NCI-H446 treated with DMSO at 0.1 percent for 48 hours (cell line): Measurements from ENCODE around the gene AXDND1.
A peak's percentile ranks its signal among the peaks of the same experiment; 100 is the strongest.
"Not testable (repeated sequence)": the region's sequence is repeated elsewhere in the genome, so short reads cannot be mapped to it uniquely, and the experiment has no call there.

Experiments used
- DNase-seq: peaks from one replicate; lab custom pipeline; 2025; lab: John Stamatoyannopoulos, UW

Gene AXDND1, protein sequence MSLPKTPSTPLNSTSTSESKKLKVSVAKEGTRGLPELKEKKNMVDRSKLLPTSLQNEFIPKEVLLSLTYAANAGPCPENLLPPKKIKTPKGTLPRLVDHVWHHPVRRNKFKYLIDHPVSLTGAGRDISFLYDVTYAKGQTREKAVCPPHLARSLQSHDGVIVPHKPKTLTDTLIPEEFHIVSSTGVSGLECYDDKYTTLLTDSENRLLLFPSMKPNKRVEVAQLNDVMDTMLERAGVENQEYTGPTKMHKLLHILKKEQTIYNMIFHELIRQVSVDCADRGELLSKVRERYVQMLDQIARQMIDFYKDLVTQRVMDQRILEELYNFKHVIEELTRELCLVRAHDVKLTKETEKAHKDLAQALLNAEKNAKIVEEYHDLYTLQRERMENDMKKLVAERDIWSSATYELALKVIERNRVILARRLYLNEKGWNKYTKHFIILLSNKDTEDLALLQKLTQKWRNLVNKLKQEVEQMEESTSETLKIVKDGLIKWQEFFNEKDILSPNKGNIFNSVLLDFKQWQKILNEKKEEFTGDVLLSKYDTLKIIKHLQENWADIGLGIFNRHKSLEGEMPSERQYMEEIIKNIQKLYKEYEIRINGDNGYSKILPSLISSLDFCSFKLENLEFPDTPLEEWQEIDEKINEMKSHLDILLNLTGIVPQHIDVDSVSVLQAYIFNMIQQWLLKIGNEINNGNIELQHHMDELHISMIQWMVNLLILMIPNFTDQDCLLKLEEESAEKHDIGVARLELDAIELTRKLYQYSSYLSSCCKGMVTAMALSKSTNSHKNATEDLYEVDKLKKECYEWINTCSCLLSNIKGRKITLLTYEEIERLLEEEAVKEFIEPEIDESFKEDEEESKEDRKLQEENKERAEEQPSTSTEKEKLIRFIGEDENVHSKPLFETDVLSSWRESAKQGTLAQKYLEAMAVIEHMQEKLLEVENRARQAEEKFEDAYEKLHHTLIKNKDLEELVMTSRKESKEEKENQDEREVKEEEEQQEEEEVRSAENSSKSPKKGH

DNA sequence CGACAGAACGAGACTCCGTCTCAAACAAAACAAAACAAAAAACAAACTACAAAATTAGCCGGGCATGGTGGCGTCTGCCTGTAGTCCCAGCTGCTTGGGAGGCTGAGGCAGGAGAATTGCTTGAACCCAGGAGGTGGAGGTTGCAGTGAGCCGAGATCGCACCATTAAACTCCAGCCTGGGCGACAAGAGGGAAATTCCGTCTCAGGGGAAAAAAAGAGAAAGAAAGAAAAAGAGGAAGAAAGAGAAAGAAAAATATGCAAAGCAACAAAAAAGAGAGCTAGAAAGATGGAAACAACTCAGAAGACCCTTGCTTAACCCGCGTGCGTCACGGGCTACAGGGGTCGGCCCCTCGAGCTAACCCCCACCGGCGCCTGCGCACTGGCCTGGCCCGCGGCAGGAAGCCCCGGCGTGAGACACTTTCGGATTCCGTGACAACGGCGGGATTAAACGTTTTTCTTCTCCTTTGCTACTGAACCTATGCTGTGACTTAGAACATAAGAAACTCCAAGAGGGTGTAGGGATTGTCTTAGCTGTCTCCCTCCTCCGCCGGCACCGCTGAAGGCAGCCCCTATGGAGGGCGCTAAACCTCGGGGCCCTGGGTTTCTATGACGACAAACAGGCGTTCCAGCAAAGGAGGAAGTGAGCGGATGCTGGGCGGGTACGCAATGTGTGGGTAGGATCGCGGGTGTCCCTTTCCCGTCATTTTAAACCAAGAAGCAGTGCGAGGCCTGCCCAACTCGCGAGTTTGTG is at the start of gene AXDND1:
TSS of gene AXDND1 (plus strand) at position 630 of the 751 bp plus-strand sequence. CDS start 539 bp downstream, outside the sequence.
- DNase-seq: peak; percentile 69

DNA sequence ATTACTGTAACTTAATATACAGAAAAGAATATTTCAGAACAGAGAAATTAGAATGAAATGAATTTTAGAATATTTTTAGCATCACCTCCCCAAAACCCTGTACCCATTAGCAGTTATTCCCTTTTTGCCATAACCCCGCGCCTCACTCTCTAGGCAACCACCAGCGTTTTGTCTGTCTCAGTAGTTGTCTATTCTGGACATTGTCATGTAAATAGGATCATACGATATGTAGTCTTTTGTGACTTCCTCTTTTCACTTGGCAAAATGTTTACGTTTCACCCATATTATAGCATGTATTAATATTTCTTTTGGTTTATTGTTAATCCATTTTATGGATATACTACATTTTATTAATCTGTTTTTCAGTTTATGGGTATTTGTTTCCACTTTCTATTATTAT is 47.3 kb upstream of the AXDND1 start:
- no peak for DNase-seq

DNA sequence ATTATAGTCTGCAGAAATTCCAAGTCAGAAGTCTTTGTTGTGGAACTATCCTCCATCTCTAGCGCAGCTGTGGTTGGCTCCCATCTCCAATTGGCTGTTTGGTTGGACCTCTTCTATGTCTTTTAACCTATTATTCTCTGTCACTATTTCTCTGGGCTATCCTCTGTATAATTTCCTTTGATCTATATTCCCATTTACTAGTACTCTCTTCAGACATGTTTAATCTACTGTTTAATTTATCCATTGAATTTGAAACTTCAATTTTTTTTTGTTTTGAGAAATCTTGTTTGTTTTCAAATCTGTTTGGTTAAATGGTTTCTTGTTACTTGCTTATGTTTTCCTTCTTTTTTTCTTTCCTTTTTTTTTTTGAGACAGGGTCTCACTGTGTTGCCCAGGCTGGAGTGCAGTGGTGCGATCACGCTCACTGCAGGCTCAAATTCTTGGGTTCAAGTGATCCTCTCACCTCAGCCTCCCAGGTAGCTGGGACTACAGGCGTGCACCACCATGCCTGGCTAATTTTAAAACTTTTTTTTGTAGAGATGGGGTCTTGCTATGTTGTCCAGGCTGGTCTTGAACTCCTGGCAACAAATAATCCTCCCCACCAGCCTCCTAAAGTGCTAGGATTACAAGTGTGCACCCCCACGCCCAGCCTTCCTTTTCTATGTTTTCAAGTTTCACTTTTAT is 44.1 kb upstream of the AXDND1 start:
- no peak for DNase-seq

DNA sequence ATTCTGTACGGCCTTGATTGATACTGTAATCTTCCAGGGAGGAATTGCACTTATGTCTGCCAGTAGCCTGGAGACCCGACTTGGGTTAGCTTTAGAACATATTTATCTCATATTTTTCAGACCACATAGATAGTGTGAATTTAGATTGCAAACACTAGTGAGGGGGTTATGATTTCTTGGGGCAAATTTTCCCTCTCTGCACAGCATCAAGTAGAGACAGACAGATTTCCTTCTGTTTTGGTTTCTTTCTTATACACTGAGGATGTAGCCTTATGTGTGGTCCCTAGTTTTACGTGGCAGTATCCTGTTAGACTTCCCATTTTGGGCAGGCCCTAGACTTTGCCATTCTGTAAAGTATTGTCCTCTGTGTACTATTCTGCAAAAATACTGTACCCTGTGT is 43.2 kb upstream of the AXDND1 start:
- no peak for DNase-seq

DNA sequence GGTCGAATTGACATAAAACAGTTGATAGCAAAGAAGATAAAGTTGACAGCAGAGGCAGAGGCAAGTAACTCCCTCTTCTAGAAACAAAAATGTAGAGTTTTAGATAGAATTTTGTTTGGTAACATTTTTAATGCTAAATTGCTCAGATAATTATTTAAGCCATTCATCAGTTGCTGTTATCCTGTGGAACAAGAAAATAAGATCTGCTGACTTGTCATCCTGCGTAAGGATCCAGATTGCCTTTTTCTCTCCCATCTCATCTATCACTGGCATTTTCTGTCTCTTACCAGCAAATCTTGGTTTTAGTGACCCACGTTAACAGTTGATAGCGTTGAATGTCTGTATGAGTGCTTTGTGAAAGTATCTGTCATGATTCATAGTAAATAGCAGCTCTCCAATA is 42.3 kb upstream of the AXDND1 start:
- no peak for DNase-seq

DNA sequence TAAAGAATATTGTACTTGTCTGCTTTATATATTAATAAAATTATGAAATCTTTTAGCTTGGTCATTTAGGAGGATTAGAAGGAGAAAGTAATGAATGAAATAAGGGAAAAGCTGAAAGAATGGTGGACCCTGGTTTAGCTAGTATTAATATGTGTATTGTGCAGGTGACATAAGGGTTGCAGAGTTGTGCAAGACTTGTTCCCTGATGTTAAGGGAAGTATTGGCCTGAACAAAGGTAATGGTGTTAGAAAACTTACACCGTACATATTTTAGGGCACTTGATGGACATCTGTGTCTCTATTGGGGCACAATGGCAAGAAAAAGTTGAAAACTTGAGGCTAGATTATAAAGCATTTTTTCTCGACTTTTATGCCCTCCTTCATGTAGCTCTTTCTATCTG is 39.9 kb upstream of the AXDND1 start:
- no peak for DNase-seq

DNA sequence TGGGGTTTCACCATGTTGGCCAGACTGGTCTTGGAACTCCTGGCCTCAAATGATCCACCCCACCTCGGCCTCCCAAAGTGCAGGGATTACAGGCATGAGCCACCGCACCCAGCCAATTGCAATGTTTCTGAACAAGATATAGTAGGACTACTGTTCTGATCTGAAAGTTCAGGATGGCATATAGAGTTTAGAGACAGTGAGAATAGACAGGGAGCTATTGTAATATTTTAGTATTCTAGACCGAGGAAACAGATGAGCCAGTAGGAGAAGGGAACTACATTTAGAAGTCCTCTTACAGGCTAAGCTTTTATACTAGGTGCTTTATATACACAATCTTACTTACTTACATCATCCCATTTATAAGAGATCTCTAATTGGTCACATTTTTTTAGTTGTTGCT is 39.0 kb upstream of the AXDND1 start:
- DNase-seq: no peak

DNA sequence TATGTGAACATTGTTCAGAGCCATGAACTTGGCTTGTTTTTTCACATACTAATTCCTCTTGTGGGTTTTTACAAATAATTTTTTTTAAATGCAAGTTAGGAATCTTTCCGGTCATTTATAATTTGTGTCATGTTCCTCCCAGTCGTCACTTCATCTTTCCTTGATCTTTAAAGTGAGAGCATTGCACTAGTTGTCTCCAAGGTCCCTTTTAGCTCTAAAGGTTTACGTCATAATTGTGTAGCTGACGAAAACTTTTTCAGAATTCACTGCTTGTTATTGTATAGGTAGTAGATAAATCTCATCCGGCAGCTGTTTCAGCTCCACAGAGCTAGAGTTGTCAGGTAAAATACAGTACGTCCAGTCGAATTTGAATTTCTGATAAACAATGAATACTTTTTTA is 38.6 kb upstream of the AXDND1 start:
- DNase-seq: no peak

DNA sequence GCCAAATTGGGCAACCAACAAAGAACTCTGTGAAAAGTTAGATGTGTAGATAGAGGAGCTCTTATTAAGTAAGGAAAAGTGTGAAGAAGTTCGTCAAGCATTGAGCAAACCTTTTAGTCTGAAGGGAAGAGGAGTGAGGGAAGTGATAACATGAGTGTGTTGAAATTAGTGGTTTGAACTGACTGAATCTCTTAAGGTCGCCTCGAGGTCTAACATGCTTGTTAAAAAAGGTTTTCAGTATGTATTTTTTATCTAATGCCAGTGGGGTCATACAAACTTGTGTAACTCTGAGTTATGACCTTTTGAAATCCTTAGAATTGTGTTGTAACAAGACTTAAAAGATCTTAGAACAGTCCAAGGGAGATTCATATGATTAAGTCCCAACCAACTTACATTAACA is 38.1 kb upstream of the AXDND1 start:
- DNase-seq: no peak

DNA sequence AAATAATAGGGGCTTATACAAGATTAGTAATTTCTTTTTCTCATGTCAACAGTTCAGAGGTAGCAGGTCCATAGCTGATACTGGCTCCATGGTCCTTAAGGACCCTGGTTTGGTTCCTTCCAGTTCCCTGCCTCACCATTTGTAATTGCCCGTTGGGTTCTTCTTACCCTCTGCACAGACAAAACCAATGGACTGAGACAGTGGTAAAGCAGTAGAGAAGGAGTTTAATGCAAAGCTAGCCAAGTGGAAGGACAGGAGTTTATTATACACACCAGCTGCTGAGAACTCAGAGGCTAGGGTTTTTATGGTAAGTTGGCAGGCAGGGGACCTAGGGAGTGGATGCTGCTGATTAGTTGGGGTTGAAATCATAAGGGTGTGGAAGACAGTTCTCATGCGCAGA is 35.9 kb upstream of the AXDND1 start:
- no peak for DNase-seq

DNA sequence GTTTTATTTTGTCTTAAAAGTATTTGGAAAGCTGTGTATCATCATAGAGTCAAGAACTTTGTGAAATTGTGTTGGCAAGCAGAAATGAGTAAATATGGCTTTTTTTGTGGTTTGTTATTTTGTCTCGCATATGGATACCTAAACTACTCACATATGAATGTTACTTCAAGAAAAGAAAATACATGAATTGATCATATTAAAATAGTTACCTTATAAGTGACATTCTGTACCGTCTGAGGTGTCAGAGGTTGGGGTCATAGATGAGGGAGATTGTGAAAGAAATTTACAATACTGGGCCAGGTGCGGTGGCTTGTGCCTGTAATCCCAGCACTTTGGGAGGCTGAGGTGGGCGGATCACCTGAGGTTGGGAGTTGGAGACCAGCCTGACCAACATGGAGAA is 31.3 kb upstream of the AXDND1 start:
- no peak for DNase-seq

DNA sequence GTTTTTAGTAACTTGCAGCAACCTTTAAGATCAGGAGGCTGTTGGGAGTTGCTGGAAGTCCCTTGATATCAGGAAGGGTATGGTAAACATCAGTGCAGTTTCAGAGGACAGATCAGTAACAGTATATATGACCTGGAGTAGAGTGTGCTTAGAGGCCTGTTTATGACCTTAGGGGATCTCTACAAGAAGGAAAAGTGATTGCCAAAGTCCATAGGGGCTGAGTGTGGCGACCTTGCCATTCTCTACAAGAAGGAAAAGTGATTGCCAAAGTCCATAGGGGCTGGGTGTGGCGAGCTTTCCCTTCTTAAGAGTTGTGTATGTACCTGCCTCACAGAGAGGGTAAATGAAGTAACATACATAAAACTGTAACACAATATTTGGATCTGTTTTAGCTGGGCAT is 28.5 kb upstream of the AXDND1 start:
- DNase-seq: no peak

DNA sequence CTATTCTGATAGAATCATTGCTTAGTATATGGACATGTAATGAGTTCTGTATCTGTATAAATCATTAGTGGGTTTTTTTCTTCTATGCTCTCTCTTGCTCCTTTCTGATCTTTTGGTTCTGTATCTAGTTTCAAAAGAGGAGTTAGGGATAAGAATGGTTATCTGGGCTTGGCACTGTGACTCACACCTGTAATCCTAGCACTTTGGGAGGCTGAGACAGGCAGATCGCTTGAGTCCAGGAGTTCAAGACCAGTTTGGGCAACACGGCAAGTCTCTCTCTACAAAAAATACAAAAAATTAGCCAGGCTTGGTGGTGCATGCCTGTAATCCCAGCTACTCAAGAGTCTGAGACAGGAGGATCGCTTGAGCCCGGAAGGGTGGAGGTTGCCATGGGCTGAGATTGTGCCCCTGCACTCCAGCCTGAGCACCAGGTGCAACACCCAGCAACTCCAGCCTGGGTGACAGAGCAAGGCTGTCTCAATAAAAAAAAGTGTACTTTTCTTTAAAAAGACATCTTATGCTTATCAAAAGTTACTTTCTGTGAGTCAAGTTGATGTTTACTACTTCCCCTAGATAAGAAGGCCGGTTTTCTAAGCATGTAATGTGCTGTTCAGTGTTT is 27.7 kb upstream of the AXDND1 start:
- no peak for DNase-seq

DNA sequence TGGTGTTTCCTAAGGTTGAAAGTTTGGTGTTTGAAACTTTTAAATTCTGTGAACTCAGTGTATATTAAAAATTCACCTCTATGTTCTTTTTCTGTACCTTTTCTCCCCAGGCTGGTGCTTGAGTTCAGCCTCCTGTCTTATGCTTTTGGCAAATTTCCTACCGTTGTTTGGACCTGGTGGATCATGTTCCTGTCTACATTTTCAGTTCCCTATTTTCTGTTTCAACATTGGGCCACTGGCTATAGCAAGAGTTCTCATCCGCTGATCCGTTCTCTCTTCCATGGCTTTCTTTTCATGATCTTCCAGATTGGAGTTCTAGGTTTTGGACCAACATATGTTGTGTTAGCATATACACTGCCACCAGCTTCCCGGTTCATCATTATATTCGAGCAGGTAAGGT is 24.9 kb upstream of the AXDND1 start:
- no peak for DNase-seq

DNA sequence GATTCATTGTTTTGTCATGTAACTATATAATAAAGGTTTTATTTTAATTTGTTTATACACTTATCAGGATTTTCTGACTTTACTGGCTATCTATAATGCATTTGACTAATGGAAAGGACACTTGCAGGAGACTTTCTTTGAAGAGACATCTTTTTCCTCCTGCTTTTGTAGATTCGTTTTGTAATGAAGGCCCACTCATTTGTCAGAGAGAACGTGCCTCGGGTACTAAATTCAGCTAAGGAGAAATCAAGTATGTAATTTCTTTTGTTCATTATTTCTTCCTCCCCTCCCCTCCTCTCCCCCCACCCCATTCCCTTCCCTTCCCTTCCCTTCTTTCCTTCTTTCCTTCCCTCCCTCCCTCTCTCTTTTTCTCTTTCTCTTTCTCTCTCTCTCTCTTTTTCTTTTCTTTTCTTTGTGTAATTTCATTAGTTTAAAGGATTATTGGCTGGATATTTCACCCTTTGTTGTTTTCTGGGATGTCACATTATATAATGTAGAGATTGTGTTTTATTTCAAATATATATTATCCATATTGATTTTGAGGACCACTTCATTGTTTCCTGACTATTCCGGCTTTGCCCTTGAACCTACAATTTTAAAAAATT is 23.7 kb upstream of the AXDND1 start:
- no peak for DNase-seq

DNA sequence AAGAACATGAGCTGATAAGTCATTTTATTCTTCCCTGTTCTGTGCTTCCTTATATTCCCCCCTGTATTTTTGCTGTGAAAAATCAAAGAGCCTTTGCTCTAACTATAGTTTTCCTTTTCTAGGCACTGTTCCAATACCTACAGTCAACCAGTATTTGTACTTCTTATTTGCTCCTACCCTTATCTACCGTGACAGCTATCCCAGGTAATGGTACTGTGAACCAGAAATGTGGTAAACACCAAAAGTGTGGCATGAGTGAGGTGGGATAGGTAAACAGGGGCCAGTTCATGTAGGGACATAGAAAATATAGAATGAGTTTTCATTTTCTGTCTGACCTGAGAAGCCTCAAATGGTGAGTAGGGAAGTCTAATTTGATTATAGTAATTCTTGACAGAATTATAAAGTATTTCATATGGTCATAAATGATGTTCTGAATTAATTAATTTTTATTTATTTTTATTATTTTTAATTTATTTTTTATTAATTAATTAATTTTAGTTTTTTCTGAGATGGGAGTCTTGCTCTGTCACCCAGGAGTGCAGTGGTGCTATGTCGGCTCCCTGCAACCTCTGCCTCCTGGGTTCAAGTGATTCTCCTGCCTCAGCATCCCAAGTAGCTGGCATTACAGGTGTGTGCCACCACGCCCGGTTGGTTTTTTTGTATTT is 22.9 kb upstream of the AXDND1 start:
- no peak for DNase-seq

DNA sequence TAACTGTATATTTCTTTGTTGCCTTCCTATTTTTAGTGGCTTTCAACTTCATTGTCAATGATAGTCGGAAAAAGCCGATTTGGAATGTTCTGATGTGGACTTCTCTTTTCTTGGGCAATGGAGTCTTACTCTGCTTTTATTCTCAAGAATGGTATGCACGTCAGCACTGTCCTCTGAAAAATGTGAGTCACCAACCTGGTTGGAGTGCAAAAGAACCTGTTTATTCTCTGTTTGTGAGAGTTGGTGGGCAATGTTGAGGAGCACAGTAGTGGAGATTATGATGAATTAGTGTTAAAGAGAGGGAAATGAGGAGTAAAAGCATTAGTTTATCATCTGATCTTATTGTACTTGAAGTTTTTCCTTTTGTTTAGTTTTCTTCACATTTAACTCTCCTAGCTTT is 14.5 kb upstream of the AXDND1 start:
- DNase-seq: no peak

DNA sequence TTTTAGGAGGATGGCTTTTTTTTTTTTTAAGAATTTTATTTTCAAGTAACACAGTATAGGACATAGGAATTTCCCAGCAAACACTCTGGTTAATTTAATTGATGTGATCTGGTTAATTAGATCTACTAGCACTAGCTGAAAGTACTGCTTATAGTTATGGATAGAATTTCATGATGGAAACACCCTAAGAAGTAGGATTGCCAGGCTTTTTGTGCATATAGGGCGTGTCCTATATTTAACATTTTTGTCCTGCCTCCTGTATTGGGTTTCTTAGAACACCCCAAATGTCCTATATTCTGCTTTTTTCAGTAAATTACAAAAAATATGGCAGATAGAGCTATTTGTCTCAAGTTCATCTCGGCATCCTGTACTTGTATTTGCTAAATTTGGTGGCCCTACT is 13.5 kb upstream of the AXDND1 start:
- no peak for DNase-seq

DNA sequence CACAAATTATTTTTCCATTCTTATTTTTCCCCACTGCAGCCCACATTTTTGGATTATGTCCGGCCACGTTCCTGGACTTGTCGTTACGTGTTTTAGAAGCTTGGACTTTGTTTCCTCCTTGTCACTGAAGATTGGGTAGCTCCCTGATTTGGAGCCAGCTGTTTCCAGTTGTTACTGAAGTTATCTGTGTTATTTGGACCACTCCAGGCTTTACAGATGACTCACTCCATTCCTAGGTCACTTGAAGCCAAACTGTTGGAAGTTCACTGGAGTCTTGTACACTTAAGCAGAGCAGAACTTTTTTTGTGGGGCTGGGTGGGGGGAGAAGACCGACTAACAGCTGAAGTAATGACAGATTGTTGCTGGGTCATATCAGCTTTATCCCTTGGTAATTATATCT is 12.2 kb upstream of the AXDND1 start:
- no peak for DNase-seq

DNA sequence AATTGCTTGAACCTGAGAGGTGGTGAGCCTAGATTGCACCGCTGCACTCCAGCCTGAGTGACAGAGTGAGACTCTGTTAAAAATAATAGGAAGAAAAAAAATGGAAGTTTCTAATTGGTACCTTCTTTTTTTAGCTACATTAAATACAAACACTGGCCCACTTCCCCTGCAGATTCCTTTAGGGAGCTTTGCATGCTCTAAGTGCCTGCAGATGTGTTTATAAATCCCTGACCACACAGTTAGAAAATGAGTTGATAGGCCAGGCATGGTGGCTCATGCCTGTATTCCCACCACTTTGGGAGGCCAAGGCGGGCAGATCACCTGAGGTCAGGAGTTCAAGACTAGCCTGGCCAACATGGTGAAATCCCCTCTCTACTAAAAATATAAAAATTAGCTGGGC is 4.1 kb upstream of the AXDND1 start:
- not testable (repeated sequence) for DNase-seq
